Calu3 (cell line): Measurements from ENCODE around the gene NKD1. TPM values are rescaled to one million over a fixed set of nuclear protein-coding genes. Genes with fewer than 3 reads are reported as not detected.

Source experiments
- BruUV-seq: library from RNA; stranded (reverse); fragments of 400-500 nt; replicated peaks from 2 replicates; lab custom pipeline; 2021; lab: Mats Ljungman, UMichigan
- CTCF ChIA-PET: fragments of 300-600 bp; sonication (Branson Sonifier 250); formaldehyde crosslinking; loops from one replicate; lab custom pipeline; 2022; ENCODE audit warnings: antibody characterized with exemption; lab: Charles Lee
- DNase-seq: peaks from one replicate; pipeline ENCODE4 v3.0.0; 2022
- H3K27ac Mint-ChIP-seq: one replicate; pipeline ENCODE4 v1.8.0; 2022; ENCODE audit warnings: mixed read lengths; ENCODE audit not compliant: unreplicated experiment
- H3K27me3 Mint-ChIP-seq: one replicate; pipeline ENCODE4 v1.8.0; 2022; ENCODE audit warnings: mixed read lengths; ENCODE audit not compliant: unreplicated experiment
- H3K36me3 Mint-ChIP-seq: one replicate; pipeline ENCODE4 v1.8.0; 2022; ENCODE audit warnings: mild to moderate bottlenecking, moderate library complexity, mixed read lengths; ENCODE audit not compliant: insufficient read depth, unreplicated experiment
- H3K4me1 Mint-ChIP-seq: one replicate; pipeline ENCODE4 v1.8.0; 2022; ENCODE audit warnings: mild to moderate bottlenecking, low read depth, mixed read lengths; ENCODE audit not compliant: unreplicated experiment
- H3K4me3 Mint-ChIP-seq: one replicate; pipeline ENCODE4 v1.8.0; 2022; ENCODE audit warnings: mild to moderate bottlenecking, low read depth, moderate library complexity, mixed read lengths; ENCODE audit not compliant: unreplicated experiment
- H3K9me3 Mint-ChIP-seq: one replicate; pipeline ENCODE4 v1.8.0; 2022; ENCODE audit warnings: low read depth, mixed read lengths; ENCODE audit not compliant: unreplicated experiment
- intact Hi-C: fragments of 100-400 bp; cut with micrococcal nuclease; formaldehyde crosslinking; loops from one replicate; pipeline ENCODE4 v1.10.0; 2022; ENCODE audit not compliant: unreplicated experiment
- total RNA-seq: library from RNA; stranded (reverse); gene quantifications from 2 replicates; pipeline ENCODE4 v1.2.3, GENCODE V29; 2022
- TF ChIP-seq, protein P1 (sequence below): fragments of 200-600 bp; IDR thresholded peaks from one replicate; pipeline ENCODE4 v1.8.0; 2022; ENCODE audit warnings: antibody characterized with exemption; ENCODE audit not compliant: unreplicated experiment

NKD1 gene
- total RNA-seq, 1 experiment from 2014 or later: 0.31 TPM

DNA sequence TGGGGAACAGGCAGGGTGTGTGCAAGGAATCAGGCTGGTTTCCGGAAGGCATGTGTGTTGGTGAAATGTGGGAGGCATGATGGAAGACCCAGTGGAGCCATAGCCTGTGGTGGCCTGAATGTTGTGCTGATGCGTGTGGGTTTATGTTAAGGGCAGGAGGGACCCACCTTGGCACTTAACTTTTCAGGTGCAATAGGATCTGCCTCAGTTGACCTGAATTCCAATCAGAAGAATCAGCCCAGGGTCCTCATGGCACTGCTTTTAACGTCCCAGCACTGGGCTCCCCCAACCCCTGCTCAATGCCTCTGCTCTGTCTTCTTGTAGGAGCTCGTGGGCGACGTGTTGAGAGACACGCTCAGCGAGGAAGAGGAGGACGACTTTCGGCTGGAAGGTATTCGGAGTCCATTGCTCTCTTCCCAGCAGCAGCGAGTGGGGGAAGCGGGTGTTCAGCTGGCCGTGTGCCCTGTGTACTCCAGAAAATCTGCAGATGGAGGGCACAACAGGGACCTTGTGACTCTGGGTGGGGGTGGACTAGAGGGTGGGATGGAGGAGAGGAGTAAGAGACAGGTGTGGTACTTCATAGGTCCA, 59.9 kb downstream of the NKD1 start:
- CTCF ChIA-PET: no interaction called here
- H3K4me3 Mint-ChIP-seq: no peak overlapping the region
- intact Hi-C loops: no loop called here
- H3K4me1 Mint-ChIP-seq: peaks cover 10% of the 10 kb centered on the region
- no peak for DNase-seq
- H3K27me3 Mint-ChIP-seq: peaks cover 59% of the 10 kb centered on the region
- TF ChIP-seq, protein P1, sequence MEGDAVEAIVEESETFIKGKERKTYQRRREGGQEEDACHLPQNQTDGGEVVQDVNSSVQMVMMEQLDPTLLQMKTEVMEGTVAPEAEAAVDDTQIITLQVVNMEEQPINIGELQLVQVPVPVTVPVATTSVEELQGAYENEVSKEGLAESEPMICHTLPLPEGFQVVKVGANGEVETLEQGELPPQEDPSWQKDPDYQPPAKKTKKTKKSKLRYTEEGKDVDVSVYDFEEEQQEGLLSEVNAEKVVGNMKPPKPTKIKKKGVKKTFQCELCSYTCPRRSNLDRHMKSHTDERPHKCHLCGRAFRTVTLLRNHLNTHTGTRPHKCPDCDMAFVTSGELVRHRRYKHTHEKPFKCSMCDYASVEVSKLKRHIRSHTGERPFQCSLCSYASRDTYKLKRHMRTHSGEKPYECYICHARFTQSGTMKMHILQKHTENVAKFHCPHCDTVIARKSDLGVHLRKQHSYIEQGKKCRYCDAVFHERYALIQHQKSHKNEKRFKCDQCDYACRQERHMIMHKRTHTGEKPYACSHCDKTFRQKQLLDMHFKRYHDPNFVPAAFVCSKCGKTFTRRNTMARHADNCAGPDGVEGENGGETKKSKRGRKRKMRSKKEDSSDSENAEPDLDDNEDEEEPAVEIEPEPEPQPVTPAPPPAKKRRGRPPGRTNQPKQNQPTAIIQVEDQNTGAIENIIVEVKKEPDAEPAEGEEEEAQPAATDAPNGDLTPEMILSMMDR: no peak
- BruUV-seq: no TSS peak
- no peak overlapping the region for H3K27ac Mint-ChIP-seq
- no peaks in the 10 kb centered on the region for H3K9me3 Mint-ChIP-seq
- H3K36me3 Mint-ChIP-seq: no peaks in the 10 kb centered on the region

DNA sequence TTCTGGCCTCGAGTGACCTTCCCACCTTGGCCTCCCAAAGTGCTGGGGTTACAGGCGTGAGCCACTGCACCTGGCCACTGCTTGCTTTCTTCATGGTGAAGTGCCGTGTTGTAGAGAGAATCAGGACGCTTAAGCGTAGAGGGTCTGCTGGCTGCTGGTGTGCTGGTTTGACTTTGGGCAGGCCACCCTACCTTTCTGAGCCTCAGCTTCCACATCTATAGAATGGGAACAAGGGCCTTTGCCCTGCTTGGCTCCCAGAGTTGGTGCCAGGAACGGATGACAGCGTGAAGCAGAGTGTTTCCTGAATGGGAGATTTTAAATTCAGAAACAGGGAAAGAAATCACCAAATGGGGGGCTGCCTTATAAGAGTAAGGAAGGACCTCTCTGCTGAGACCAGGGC, 60.9 kb downstream of the NKD1 start:
- H3K27ac Mint-ChIP-seq: no peak overlapping the region
- H3K36me3 Mint-ChIP-seq: no peaks in the 10 kb centered on the region
- CTCF ChIA-PET: no interaction called here
- peaks cover 59% of the 10 kb centered on the region for H3K27me3 Mint-ChIP-seq
- H3K4me3 Mint-ChIP-seq: no peak overlapping the region
- DNase-seq: no peak
- intact Hi-C loops: no loop called here
- H3K9me3 Mint-ChIP-seq: no peaks in the 10 kb centered on the region
- H3K4me1 Mint-ChIP-seq: peaks cover 10% of the 10 kb centered on the region
- no TSS peak for BruUV-seq
- TF ChIP-seq, protein P1: no peak

DNA sequence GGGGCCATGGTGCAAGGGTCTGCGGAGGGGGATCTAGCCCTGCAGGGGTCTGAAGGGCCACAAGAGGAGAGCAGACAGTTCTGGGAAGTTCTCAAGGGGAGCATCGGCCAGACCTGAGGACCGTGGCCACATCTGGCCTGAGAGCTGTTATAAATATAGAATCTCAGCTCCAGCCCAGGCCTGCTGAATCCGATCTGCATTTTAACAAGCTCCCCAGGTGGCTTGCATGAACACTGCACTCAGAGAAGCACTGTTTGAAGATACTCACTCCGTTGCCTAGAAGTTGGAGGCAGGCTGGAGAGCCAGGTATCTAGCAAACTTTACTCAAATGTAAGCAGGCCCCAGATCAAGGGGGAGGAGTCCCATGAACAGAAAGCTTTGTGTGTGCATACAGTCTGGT, 61.3 kb downstream of the NKD1 start:
- H3K4me3 Mint-ChIP-seq: no peak overlapping the region
- H3K36me3 Mint-ChIP-seq: no peaks in the 10 kb centered on the region
- no TSS peak for BruUV-seq
- H3K27me3 Mint-ChIP-seq: peaks cover 59% of the 10 kb centered on the region
- H3K27ac Mint-ChIP-seq: no peak overlapping the region
- peaks cover 10% of the 10 kb centered on the region for H3K4me1 Mint-ChIP-seq
- CTCF ChIA-PET: no interaction called here
- no peaks in the 10 kb centered on the region for H3K9me3 Mint-ChIP-seq
- intact Hi-C loops: no loop called here
- TF ChIP-seq, protein P1: no peak
- DNase-seq: no peak

DNA sequence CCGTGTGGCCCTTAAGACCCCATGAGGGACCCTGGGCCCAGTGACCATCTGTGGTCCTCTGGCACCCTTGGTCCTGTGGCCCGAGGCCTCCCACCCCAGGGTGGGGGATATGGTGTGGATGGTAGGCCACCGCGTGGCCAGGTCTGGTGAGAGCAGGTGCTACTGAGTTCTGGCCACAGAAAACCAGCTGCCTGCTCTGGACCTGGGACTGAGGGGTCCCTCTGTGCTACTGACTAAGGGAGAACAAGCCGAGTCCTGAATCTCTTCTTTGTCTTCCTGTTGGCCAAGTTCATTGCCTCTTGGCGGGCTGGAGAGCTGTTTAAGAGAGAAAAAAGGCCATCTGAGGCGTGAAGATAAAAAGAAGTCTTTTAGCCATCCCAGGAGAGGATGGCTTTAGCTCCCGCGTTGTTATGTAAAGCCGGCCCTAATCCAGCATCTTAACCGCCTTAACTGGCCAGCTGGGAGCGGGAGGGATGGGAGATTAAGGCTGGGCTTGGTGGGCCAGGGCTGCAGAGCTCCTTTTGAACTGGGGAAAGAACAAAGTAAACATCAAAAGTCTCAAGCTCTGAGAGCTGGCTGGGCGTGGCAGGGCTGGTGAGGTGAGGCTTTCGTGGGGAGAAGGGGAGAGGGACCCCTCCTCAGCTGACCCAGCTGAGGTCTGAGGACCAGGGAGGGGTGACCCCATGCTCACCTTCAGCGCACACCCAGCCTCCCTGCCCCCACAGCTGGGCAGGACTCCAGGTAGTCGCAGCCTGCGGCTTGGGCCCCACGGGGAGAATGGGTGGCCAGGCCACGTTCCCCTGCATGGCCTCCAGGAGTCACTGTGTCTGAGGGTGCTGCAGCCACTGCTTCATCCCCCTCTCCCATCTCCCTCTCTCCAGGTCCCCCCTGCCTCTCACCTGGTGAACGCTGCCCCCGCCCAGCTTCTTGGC, 62.4 kb downstream of the NKD1 start:
- Mint-ChIP-seq H3K27ac (no peak overlapping the region), H3K4me1 (peaks cover 10% of the 10 kb centered on the region), H3K9me3 (no peaks in the 10 kb centered on the region), H3K36me3 (no peaks in the 10 kb centered on the region), H3K4me3 (no peak overlapping the region), H3K27me3 (peaks cover 69% of the 10 kb centered on the region)
- intact Hi-C loops: no loop called here
- CTCF ChIA-PET: interaction anchor here (0.5 to 1.5 kb wide), 2 partner anchors 196 to 564 kb away, joined by 3 to 4 read pairs; no protein-coding TSS in a partner anchor
- no peak for DNase-seq
- no TSS peak for BruUV-seq
- TF ChIP-seq, protein P1: no peak
